Activated CD4-positive, CD25-positive, alpha-beta regulatory T cell treated with anti-CD3 and anti-CD28 coated beads, Interleukin-2, amount 50 U/mL, for 24 hours (primary cell): ENCODE data around the gene KATNIP.

Source experiments
- ATAC-seq, 2 donors: fragments of 150-1000 bp; cut with Tn5 transposase; one replicate each; pipeline ENCODE4 v1.10.0; 2021; ENCODE audit warnings: mild to moderate bottlenecking in 1 of 2, moderate library complexity in 1 of 2

The KATNIP gene

GRCh38 chr16:27586711-27587110, 36.8 kb downstream of the KATNIP start:
- no peak for ATAC-seq

- ATAC-seq, result no peak
These were observed 38.1 kb downstream of the KATNIP start for GRCh38 chr16:27588057-27588456.

GRCh38 chr16:27591837-27592236, 41.9 kb downstream of the KATNIP start:
- ATAC-seq, result no peak

GRCh38 chr16:27595475-27595874, 45.5 kb downstream of the KATNIP start:
- ATAC-seq, result no peak

DNA sequence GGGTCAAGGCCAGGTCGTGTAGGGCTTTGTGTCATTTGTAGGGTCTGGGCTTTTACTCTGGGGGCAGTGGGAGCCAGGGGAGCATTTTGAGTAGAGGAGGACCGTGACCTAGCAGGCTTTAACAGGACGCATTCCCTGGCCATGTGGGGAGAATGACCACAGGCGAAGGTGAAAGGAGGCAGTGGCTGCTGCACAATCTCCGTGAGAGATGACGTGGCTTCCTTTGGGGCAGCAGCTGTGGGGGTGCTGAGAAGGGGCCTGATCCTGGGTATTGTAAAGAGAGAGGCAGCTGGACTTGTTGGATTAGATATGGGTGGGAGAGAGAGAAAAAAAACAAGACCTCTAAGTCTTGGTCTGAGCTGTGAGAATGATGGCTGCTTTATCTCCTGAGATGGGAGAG, 46.0 kb downstream of the KATNIP start:
- ATAC-seq, result no peak

GRCh38 chr16:27596411-27596810, 46.5 kb downstream of the KATNIP start:
- ATAC-seq, result no peak

GRCh38 chr16:27597361-27597760, 47.4 kb downstream of the KATNIP start:
- ATAC-seq, result no peak

- no peak for ATAC-seq
These were observed 48.3 kb downstream of the KATNIP start for GRCh38 chr16:27598220-27598619.

DNA sequence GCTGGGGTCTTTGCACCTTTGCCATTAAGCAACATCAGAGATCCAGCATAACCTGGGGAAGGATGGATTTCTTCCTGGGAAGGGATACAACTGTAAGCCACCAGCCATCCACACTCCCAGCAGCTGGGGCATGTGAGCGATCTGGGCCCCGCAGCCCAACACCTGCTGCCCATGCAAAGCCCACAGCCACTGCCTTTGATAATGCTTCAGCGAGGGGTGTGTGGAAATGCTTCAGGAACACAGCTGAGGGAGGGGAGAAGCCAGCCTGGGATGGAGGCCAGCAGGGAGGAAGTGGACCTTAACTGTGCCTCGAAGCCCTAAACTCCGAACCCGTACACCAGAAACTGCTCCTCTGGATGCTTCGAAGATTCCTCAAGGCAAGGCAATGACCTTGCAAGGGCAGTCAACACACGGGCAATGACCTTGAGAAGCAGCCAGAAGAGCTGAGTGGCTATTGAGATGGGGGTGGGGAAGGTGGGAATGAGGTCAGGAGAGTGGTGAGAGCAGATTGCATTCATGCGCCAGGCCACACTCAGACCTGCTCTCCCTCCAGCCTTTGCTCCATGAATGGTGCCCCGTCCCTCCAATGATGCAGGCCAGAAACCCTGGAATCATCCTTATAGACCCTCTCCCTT, 49.1 kb downstream of the KATNIP start:
- ATAC-seq, result no peak

DNA sequence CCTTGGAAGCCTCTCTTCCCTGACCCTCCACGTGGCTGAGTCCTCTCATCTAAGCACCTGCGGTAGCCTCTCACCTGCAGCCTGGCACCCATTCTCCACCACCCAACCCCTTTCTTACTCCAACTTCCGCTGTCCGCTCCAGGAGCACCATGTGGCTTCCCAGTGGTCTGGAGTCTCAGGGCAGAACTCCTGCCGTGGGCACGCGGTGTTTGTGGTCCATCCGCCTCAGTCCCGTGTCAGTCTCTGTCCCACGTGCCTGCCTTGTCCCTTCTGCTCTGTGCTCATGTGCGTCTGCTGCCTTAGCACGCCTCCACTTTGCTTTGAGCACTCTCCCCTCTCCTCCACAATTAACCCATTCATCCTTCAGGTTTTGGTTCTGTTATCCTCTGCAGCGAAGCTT, 49.7 kb downstream of the KATNIP start:
- no peak for ATAC-seq
